GM20000 (cell line): ENCODE measurements around the gene FLCN.

ENCODE experiments used
- DNase-seq: peaks from one replicate; pipeline ENCODE4 v3.0.0; 2012; ENCODE audit warnings: low spot score
- TF ChIP-seq, protein P1 (sequence below): IDR thresholded peaks from 2 replicates; pipeline ENCODE4 v1.5.1; 2012; ENCODE audit warnings: mild to moderate bottlenecking, control low read depth; ENCODE audit errors: extremely low read depth, missing control alignments

The FLCN gene

DNA sequence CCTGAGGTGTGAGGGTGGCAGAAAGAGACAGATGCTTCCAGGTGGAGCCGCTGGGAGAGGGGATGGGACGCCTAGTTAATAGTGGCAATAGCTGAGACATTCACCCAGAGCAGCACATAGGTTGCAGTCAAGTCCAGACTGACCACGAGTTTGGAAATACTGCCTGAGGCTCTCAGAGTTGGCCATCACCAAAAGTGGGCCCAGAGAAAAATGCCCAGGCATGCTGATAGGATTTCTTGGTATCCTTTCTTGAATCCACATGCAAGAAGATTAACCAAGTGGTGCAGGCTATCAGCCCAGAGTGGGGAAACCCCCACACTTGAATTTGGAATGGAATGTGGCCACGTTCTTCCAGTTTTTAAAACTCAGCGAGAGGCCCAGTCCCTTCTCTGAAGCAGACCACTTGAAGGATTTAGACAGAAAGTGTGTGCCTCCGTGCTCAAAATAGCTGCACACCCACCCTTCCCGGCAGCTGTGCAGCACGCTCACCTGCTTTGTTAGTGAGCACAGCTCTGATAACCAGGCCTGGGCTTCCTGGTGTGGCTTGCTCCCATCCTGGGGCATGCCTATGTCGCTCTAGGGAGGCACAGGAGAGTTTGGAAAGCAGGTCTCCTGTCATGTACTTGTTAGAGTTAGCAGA is 66.5 kb downstream of the FLCN start:
- TF ChIP-seq, protein P1, sequence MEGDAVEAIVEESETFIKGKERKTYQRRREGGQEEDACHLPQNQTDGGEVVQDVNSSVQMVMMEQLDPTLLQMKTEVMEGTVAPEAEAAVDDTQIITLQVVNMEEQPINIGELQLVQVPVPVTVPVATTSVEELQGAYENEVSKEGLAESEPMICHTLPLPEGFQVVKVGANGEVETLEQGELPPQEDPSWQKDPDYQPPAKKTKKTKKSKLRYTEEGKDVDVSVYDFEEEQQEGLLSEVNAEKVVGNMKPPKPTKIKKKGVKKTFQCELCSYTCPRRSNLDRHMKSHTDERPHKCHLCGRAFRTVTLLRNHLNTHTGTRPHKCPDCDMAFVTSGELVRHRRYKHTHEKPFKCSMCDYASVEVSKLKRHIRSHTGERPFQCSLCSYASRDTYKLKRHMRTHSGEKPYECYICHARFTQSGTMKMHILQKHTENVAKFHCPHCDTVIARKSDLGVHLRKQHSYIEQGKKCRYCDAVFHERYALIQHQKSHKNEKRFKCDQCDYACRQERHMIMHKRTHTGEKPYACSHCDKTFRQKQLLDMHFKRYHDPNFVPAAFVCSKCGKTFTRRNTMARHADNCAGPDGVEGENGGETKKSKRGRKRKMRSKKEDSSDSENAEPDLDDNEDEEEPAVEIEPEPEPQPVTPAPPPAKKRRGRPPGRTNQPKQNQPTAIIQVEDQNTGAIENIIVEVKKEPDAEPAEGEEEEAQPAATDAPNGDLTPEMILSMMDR = no peak

DNA sequence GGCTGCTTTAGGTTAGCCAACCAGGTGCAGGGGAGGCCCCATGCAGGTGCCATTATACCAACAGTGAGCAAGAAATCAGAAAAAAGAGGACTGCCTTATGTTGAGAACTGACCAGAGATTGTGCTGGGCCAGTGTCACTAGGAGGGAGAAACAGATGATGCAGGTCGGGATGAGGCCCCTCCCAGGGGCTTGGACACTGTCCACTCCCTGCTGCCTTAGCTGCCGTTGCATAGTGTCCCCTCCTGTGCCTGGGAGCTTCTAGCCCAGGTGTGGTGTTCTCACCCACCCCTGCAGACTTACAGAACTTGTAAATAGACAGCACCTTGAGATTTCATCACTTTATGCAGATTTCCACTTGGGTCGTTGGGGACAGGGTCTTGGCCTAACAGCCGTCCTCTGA is 67.6 kb downstream of the FLCN start:
- DNase-seq = no peak
- TF ChIP-seq, protein P1 = no peak

More for the DNA sequence above, 66.5 kb downstream of the FLCN start:
- no peak for DNase-seq

DNA sequence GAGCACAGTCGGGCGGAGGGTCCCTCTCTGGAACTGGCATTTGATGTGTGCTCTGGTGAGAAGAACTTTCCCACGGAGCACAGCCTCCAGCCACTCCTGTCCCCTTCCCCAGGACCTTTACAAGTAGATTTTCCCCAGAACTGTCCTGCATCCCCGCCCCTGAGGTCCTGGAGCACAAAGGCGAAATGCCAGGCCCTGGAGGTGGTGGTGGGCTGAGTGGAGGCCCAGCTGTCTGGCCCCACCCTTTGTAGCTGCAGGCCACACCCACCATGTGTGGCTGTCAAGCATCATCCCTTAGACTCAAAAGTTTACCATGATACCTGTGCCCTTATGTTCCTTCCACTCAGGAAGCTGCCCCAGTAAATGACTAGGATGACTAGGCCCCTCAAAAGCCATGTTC is 68.6 kb downstream of the FLCN start:
- no peak for DNase-seq
- TF ChIP-seq, protein P1 = no peak

DNA sequence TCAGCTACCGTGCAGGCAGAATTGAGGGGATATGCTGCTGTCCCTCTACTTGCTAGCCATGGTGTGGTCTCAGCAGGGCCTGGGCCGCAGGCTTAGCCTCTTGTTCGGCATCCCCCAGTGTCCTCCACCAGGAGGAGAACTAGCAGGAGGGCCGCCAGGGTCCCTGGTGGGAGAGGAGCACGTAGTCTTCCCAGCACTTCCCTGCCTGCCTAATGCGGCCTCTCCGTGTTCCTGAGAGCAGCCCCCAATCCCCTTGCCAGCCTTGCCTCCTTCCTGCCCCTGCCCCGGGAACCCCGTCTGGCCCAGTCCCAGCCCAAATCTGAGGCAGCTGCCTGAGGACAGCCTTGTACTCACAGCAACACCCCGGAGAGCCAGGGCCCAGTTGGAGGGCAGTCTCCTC is 69.0 kb downstream of the FLCN start:
- TF ChIP-seq, protein P1 = no peak
- DNase-seq = no peak

DNA sequence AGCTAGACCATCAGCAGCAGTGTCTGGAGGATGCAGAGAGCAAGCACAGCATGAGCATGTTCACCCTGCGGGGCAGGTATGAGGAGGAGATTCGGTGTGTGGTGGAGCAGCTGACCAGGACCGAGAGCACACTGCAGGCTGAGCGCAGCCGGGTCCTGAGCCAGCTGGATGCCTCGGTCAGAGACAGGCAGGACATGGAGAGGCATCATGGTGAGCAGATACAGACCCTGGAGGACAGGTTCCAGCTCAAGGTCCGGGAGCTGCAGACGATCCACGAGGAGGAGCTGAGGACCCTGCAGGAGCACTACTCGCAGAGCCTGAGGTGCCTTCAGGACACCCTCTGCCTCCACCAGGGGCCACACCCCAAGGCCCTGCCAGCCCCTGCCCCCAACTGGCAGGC is 69.6 kb downstream of the FLCN start:
- TF ChIP-seq, protein P1 = no peak
- no peak for DNase-seq

DNA sequence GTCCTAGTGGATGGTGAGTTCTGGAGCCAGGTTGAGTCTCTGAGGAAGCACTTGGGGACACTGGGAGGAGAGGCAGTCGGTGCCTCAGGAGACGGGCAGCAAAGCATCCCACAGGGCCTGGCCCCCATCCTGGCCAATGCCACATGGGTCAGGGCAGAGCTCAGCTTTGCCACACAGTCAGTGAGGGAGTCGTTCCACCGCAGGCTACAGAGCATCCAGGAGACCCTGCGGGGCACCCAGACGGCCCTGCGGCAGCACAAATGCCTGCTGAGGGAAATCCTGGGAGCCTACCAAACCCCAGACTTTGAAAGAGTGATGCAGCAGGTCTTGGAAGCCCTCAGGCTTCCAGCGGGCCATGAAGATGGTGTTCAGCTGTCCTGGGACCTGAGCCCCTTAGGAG is 70.5 kb downstream of the FLCN start:
- DNase-seq = no peak
- TF ChIP-seq, protein P1 = no peak

DNA sequence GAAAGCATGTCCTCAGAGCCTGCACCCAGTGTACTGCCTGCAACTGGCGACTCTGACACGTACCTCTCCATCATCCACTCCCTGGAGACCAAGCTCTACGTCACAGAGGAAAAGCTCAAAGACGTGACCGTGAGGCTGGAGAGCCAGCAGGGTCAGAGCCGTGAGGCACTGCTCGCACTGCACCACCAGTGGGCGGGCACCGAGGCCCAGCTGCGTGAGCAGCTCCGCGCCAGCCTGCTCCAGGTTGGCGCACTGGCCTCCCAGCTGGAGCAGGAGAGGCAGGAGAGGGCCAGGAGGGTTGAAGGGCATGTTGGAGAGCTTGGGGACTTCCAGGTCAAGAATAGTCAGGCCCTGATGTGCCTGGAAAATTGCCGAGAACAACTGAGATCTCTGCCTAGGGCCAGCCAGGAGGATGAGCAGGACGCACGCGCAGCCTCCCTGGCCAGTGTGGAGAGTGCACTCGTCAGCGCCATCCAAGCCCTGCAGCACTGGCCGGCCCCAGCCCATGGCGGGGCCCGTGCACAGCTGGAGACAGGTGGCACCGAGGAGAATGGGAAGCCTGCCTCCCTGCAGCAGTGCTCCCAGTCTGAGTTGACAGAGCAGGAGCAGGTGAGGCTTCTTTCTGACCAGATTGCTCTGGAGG is 71.2 kb downstream of the FLCN start:
- TF ChIP-seq, protein P1 = no peak
- DNase-seq = no peak
